Activated CD8-positive, alpha-beta memory T cell treated with anti-CD3 and anti-CD28 coated beads for 24 hours (primary cell): ENCODE data around the gene CREB5.

Experiments
- DNase-seq: peaks from one replicate; pipeline ENCODE4 v3.0.0-alpha.2; 2020

The CREB5 gene

DNA sequence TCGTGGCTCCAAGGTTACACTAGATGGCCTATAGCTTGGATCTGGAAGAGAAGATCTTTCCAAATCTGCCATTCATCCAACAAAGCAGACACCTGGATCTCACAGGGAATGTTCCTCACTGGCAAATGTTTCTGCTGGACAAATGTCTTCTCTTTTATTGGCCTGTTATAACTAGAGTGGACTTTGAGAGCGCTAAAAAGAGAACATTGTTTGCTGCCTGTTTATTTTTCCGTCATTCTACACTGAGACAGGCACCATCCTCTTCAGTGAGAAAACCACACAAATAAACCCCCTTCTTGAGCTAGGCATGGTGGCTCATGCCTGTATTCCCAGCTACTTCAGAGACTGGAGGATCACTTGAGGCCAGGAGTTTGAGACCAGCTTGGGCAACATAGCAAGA is 206.9 kb downstream of the CREB5 start:
- no peak for DNase-seq

DNA sequence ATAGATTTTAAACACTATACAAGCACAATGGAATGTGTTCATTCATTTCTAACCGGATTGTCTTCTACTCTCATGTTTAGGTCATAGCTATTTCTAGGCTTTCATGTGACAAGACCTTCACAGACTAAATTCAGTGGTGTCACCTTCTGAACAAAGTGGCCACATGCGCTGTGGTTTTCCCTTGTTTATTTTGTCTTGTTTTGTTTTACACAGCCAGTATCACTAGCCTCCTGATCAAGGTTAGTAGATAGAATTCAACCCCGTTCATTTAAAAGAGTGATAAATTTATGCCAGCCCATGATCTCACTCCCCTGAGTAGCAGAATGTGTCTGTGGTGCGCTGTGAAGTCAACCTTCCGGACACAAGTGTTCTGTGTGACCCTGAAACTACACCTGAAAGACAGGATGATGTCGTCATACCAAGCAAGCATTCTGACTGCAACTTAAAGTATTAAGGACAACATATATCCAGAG is 209.1 kb downstream of the CREB5 start:
- DNase-seq, result no peak

DNA sequence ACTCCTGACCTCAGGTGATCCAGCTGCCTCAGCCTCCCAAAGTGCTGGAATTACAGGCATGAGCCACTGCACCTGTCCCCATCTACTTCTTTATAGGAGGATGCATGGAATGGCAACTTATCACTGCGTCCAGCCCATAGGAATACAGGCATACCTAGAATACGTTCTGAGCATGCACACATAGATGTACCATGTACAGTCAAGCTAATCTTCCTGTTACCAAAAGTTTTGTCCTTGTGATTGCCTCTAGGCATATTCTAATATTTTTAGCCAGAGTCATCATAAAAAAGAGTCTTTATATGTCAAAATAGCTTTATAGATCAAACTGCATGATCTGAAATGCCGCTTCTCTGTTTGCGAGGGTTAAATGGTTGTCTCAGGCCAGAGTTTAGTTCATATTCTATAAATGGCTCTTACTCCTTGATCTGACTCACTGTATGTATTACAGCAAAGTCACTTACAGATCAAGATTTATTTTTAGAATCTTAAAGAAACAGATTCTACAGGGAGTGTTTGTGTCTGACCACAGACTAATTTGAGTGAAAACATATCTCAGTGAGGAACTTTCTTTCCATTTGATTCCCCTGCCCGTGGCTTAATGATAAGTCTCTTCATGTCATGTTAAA is 210.9 kb downstream of the CREB5 start:
- no peak for DNase-seq

DNA sequence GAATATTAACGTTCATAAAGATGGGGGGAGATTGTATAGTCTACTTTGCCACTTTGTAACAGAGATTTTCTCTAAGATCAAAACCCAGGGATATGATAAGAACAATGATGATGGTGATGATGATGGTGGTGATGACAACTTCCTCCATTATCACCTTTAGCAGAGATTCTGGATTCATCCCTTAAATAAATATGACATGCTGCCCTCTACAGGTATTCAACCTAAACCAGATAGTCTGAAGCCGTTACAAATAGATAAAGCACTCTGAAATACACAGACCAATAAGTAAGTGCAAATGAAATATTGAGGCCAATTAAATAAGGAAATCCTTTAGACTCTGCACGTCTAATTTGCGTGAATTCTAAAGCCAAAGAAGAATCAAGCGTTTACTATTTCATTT is 211.5 kb downstream of the CREB5 start:
- DNase-seq, result no peak

DNA sequence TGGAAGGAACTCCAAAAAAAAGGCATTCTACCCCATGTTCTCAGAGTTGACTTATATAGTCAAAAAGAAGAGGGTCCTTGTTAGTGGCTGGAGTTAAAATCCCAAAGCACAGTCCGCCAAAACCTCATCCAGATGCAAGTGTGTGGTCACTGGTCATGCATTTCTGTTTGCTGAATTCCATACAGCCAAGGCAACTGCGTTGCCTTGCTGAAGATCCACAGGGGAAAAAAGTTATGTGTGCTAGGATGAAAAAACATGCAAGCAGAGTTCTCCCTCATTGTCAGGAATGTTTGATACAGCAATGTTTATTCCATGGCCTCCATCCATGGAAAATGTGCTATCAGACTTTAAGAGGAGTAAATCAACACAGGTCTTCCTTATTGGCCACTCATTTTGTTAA is 213.1 kb downstream of the CREB5 start:
- DNase-seq, result no peak

DNA sequence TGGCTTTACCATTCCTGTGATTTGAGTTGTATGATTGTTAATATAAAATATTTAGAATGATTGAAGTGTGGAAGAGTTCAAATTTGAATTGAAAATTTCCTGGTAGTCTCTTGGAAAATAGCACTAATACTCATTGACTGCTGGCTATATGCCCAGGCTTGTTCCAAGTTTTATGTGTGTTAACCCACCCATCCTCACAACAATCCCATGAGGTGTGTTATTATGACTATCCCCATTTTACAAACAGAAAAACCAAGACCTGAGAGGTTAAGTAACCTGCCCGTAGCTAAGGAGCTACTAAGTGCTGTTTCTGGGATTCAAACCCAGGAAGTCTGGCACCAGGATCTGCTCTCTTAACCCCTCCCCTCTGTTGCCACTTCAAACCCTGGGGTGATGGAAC is 213.9 kb downstream of the CREB5 start:
- DNase-seq, result no peak

DNA sequence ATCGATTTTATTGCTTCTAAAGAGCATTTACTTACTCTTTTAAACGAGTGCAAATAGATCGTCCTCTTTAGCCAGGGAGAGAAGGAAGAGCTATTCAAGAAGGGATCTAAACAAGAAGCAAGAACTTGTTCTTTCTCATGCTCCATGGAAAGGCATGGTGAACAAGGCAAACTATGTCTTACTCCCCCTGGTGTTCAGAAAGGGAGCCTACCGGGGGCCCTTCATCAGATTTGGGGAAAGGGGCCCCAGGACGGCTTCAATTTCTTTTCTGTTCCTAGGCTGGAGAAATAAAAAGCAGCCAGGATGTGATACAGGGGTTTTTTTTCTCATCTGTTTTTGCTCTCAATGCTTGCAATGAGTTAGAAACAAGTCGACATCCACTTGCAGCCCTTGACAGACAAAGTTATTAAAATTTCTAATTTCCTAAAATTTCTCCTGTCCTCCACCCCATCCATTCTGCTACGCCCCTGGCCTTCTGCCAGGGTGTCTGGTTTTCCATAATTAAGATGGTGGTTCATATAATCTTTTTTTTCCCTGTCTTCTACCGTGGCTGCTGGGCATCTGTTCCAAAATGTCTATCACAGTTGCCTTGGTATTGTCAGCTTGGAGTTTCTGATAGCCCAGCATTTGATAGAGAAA is 214.4 kb downstream of the CREB5 start:
- no peak for DNase-seq

DNA sequence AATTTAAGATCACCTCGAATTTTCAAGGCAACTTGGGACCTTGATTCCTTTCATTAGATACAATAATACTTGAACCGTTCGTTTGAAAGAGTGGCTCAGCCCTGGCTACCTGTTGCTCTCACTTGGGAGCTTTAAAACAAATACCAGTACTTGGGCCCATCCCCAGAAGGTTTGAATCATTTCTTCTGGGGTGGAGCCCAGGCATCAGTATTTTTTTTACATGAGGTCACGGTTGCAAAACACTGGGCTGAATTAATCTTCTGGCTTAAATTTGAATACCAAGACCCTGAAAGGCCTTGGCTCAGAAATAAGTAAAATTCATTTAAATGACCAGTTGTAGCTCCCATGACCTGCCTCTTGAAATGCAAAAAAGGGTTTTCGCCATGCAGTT is 214.9 kb downstream of the CREB5 start:
- DNase-seq, result no peak

DNA sequence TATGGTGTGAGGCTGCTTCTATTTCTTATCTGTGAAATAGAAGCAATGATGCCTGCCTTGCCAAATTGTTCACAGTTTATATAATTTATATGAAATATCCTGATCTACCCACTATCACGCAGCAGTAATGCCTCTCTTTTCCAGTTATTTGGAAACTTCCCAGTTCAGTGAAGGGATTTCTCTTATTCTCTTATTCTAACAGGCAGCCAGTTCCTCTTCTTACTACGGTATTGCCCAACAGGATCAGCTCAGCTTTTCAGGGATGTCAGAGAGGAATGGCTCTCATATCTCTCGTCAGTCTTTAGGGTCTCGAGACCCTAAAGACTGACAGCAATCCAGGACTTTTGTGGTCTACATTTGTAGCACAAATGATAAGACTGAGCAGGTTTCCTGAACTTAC is 215.6 kb downstream of the CREB5 start:
- no peak for DNase-seq

DNA sequence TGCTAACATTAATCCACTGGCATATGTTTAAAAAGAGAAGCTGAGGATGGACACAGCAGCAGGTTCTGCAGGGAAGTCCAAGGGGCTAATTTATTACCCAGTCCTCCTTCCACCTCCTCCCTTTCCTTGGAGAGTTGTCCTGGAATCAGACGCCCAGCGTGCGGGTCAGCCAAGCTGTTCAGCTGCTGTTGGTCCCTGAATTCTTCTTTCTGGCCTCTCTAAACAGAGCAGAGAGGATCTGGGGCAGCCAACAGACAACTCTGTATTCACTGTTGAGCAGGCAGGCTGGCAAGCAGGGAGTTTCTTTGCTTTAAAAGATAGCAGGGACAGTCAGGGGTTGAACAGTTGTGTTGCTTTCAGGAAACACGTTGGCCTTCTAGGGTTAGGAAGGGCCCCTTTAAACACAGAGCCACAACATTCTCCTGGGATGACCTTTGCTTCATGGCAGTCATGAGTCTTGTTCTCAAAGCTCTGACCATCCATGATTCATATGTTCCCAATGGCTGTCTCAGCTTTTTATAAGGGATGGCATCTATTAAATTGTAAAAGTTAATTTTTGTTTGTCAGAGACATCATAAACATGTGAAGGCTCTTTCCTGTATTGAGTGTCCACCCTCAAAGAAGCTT is 217.0 kb downstream of the CREB5 start:
- DNase-seq, result no peak

DNA sequence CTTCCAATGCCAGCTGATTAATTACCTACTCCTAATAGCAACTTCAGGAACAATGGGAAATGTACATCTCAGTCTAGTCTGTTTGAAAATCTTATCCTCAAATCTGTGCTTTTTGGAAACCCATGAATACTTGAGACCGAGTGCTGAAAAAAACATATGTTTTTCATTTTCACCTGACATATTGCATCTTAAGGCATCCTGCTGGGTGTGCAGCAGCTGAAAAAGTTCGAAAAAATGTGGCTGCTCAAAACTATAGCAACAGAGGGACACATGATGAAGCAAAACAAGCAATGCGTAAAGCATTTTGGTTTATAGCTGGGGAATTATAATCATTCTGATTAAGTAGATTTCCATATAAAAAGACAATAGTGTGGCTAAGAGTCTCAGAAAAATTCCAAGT is 218.0 kb downstream of the CREB5 start:
- DNase-seq, result no peak

DNA sequence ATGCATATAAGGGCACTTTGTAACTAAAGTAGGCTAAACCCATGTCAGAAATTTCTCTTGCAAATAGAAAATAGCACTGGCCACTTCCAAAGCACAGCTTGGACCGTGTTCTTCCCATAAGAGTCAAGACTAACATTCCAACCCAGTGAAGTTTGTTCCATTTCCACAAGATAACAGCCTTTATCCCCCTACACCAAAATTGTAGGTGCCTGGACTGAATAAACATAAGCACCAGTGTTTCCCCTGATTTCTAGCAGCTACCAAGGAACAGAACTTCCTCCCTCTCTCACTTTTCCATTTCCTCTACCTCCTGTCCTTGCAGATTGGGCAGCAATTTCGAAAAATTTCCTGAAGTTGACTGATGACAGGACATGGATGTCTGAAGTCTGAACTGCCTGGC is 219.7 kb downstream of the CREB5 start:
- DNase-seq, result no peak

DNA sequence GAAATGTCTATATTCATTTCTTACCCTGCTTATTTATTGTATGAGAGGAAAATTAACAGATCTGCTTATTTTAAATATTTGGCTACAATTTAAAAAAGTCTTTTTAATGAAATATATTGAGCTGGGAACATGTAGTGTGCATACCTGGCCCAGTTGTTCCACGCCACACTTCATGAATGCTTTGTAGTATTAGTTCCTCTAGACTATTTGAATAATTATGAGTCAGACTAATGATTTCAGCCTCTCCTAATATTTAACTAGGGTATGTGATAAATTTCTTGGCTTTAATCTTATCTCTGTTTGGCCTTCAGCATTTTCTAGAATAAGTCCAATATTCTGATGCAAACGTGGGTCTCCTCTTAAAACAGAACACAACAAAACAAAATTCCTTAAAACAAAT is 226.6 kb downstream of the CREB5 start:
- DNase-seq, result no peak

DNA sequence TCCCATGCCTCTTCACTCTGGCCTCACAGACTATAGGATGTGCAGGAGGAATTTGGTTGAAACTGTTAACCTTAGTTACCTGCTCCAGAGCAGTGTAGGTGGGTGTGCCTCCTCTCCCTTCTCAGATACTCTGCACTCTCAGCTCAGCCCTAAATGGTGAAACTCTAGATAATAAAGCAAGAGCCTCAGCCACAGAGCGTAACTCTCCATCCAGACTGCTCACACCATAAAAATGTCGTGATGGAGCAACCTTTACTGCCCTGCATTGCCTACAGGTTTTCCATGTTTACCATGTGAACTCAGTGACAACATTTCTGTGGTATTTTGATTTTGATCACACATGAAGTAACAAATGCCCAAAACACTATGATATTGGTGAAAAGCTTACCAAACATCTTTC is 227.7 kb downstream of the CREB5 start:
- DNase-seq, result no peak

DNA sequence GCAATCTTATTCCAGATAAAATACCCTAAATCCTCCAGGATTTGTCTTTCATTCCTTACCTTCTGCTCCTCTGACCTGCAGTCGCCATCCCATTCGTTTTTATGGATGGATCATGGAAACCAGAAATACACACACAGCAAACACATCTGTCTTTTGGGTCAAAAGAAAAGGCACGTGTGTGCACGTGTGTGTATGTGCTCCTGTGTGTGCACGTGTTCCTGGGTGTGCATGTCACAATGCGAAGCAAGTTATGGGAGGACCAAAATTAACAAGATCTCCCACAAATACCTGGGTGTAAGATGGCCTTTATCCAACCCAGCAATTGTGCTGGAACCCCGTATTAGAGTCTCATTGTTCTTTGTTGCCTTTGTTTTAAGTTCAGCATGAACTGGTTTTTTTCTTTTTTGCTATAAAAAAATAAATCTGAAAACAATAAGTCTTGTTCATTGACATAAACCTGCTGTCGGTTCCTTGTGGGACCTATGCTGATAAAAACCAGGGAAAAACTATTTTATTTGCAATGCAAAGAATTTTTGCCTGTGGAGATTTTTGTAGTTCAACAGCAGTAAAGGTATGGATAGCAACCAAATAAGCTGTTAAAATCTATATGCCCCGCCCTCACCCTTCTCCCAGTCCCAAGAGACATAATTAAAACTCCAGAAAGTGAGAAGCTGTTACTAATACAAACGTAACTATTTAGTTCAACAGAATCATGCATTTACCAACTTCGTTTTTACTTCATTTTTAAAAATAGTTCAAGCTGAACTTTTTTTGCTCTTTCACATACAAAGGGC is 229.6 kb downstream of the CREB5 start:
- no peak for DNase-seq

DNA sequence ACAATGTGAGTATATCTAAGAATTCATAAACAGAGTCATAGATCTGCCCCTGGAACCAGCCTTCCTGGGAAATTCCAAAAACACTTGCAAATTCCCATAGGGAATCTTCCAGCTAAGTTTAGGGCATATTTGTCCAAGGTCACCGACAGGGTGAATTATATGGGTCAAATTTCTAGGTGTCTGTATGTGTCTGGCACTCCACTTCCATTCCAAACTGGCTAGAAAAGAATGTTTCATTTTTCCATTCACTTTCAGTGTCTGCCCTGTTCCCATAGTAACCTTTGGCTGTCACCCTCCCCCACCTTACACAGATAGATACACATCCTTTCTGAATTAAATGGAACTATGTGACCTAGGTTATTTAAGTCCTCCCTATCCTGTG is 230.9 kb downstream of the CREB5 start:
- DNase-seq, result no peak

DNA sequence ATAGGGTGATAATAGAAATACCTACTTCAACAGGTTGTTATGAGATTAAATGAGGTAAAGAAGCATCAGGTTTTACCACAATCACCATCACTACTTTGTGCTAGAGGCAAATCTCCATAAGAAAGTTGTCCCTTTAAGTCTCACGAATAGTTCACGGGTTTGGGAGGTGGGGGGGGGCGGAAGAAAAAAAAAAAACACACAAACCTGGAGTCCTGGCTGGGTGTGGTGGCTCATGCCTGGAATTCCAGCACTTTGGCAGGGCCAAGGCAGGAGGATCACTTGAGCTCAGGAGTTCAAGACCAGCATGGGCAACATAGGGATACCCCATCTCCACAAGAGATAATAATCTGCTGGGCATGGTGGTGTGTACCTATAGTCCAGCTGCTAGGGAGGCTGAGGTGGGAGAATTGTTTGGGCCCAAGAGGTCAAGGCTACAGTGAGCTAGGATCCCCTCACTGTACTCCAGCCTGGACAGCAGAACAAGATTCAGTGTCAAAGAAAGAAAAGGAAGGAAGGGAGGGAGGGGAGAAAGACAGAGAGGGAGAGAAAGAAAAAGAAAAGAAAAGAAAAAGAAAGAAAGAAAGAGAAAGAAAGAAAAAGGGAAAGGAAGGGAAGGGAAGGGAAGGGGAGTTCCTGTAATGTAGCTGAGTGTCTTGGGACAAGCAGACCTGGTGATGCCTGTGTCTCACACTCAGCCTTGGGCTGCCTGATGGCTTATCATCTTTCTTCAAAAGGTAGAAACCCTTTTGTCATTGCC is 231.4 kb downstream of the CREB5 start:
- DNase-seq, result no peak

DNA sequence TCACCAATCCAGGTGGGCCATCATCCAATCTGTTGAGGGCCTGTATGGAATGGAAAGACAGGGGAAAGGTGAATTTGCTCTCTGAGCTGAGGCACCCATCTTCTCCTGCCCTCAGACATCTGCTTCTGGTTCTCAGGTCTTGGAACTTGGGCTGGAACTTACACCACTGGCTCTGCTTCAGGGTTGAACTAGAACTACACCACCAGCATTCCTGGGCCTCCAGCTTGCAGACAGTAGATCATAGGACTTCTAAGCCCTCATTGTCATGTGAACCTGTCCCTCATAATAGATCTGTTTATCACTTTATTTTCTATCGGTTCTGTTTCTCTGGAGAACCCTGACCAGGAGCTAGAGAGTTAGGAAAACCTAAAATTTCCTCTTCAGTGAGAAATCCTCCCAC is 233.5 kb downstream of the CREB5 start:
- DNase-seq, result no peak

DNA sequence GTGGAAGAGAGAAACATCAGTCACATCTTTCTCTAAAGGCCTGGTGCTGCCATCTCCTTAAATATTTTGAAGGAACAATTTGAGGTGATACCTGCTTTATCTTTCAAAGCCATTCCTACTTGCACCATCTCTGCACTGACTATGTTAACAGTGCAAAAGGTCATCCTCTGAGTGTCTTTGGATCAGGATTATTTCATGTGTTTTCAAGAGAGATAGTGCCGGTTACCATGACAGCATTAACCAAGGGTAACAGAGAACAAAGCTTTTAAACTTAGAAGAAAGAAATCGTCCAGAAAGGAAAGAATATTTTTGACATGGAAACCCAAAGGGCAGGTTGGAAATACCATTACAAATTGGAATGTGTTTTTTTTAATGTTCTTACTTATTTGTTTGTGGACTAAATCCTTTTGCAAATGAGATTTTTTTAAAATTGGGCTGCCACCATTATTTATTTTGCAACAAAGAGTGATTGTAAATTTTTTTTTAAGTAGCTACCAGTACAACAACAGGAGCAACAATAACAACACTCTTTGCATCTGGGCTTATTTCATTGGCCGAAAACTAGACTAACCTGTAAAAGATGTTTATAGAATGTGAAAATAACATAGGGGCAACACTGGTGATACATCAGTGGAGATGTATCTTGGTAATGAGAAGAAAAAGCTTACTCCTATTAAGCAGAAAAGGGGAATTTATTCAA is 234.2 kb downstream of the CREB5 start:
- no peak for DNase-seq

DNA sequence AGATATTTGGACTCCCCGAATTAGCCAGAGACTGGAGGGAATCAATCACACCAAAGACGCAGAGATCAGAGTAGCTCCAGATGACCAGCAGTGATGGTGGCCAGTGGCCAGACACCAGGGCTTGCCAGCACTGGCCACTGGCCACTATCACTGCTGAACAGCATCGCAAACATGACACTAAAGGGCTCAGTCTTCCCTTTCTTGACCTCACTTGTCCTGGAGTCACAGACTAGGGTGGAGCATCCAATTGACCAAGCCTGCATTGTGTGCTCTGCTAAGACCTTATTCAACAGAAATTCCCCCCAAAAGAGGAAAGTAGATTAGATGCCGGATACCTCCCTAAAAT is 234.7 kb downstream of the CREB5 start:
- no peak for DNase-seq

DNA sequence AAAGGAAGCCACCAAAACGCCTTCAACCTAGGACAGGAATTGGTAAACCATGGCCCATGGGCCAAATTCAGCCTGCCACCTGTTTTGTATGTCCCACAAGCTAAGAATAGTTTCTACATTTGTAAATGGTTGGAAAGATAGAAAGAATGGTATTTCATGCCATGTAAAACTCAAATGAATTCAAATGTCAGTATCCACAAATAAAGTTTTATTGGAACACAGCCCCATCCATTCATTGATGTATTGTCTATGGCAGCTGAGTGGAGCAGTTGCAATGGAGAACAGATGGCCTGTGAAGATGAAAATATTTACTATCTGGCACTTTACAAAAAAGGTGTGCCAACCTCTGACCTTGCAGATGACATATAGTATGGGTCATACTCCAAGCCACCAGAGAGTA is 236.9 kb downstream of the CREB5 start:
- DNase-seq, result no peak

DNA sequence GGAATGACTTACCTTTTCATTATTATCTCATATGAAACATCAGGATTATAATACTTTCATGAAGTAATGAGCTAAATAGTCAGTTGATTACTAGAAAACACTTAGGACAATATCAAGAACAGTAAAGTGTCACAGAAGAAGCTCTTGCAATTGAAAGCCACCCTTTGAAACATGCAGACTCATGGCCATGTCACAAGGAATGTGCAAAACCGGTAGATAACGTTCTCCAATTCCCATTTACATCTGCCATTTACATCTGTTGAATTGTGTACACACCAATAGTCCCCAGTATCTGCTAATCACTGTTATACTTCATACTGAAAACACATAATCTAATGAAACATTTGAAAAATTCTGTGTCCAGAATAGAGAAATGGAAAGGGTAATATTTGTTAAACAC is 237.5 kb downstream of the CREB5 start:
- no peak for DNase-seq

DNA sequence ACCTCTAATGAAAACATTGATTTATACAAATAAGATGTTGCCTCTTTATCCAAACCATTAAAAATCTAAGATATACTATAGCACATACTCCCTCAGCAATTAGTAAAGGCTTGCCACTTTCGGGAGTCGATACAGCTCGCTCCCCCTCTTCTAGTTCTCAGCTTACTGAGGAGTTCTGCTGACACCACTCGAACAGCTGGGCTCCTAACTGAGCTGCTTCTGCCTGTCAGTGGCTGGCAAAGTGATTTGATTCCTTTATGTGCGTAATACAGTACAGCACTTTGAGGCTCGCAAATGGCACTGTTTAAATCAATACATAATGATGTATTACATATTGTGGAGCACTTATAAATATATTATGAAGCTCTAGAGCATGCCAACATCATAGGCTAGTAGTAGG is 241.8 kb downstream of the CREB5 start:
- DNase-seq, result no peak
